WTC11 (cell line): ENCODE measurements around the gene ZNF467. TPM values are rescaled to one million over a fixed set of nuclear protein-coding genes. Genes with fewer than 3 reads are reported as not detected.

Experiments used
- ATAC-seq: fragments of 200-7000 bp; cut with Tn5 transposase; 2 replicates; pipeline ENCODE4 v1.10.0; 2021; ENCODE audit warnings: mild to moderate bottlenecking, moderate library complexity
- CTCF ChIA-PET: fragments of 300-600 bp; sonication (Branson Sonifier 250); formaldehyde crosslinking; loops from one replicate; lab custom pipeline; 2021; ENCODE audit warnings: antibody characterized with exemption; lab: Charles Lee
- POLR2A ChIA-PET: fragments of 350-600 bp; sonication (Branson Sonifier 250); formaldehyde crosslinking; loops from one replicate; lab custom pipeline; 2021; ENCODE audit warnings: antibody characterized with exemption; lab: Charles Lee
- DNase-seq: peaks from one replicate; pipeline ENCODE4 v3.0.0; 2021; ENCODE audit warnings: low spot score
- H3K27ac Mint-ChIP-seq: 2 replicates; pipeline ENCODE4 v1.8.0; 2021; ENCODE audit warnings: mixed read lengths
- H3K27me3 Mint-ChIP-seq: 2 replicates; pipeline ENCODE4 v1.8.0; 2021; ENCODE audit warnings: low read depth, mild to moderate bottlenecking, moderate library complexity, mixed read lengths
- H3K36me3 Mint-ChIP-seq: 2 replicates; pipeline ENCODE4 v1.8.0; 2021; ENCODE audit warnings: mixed read lengths
- H3K4me1 Mint-ChIP-seq: 2 replicates; pipeline ENCODE4 v1.8.0; 2022; ENCODE audit warnings: mixed read lengths
- H3K4me3 Mint-ChIP-seq: 2 replicates; pipeline ENCODE4 v1.8.0; 2021; ENCODE audit warnings: mild to moderate bottlenecking, moderate library complexity, mixed read lengths
- H3K9me3 Mint-ChIP-seq: 2 replicates; pipeline ENCODE4 v1.8.0; 2021; ENCODE audit warnings: mixed read lengths
- ATF6 ChIP-seq: sonication (generic); formaldehyde crosslinking; IDR thresholded peaks from 2 replicates; pipeline ENCODE4 v1.8.1; 2023; ENCODE audit warnings: mild to moderate bottlenecking, missing genetic modification reagents
- CREB1 ChIP-seq: sonication (generic); formaldehyde crosslinking; IDR thresholded peaks from 2 replicates; pipeline ENCODE4 v1.8.0; 2023; ENCODE audit warnings: mild to moderate bottlenecking, missing genetic modification reagents
- FOXJ3 ChIP-seq: sonication (generic); formaldehyde crosslinking; IDR thresholded peaks from 2 replicates; pipeline ENCODE4 v1.9.0; 2021; ENCODE audit warnings: missing genetic modification reagents, mild to moderate bottlenecking, borderline replicate concordance
- FOXP1 ChIP-seq: sonication (generic); formaldehyde crosslinking; IDR thresholded peaks from 2 replicates; pipeline ENCODE4 v1.8.0; 2022; ENCODE audit warnings: missing genetic modification reagents, mild to moderate bottlenecking, moderate library complexity, borderline replicate concordance
- GABPB1 ChIP-seq: sonication (generic); formaldehyde crosslinking; IDR thresholded peaks from 2 replicates; pipeline ENCODE4 v1.8.1; 2023; ENCODE audit warnings: mild to moderate bottlenecking, missing genetic modification reagents
- HMGA2 ChIP-seq: fragments of 250-450 bp; sonication (Bioruptor Pico); IDR thresholded peaks from 2 replicates; pipeline ENCODE4 v1.4.0; 2021; ENCODE audit warnings: mild to moderate bottlenecking, moderate library complexity
- IRF2 ChIP-seq: sonication (generic); formaldehyde crosslinking; IDR thresholded peaks from 2 replicates; pipeline ENCODE4 v1.8.0; 2022; ENCODE audit warnings: low read depth, missing genetic modification reagents, borderline replicate concordance
- JUN ChIP-seq: sonication (generic); formaldehyde crosslinking; IDR thresholded peaks from 2 replicates; pipeline ENCODE4 v1.8.0; 2023; ENCODE audit warnings: mild to moderate bottlenecking, missing genetic modification reagents
- NFATC4 ChIP-seq: fragments of 250-450 bp; sonication (Bioruptor Pico); IDR thresholded peaks from 2 replicates; pipeline ENCODE4 v1.9.0; 2021; ENCODE audit warnings: mild to moderate bottlenecking
- NFYB ChIP-seq: sonication (generic); formaldehyde crosslinking; conservative IDR thresholded peaks from 2 replicates; pipeline ENCODE4 v1.8.0; 2022; ENCODE audit warnings: low read depth, missing genetic modification reagents
- NR3C1 ChIP-seq: sonication (generic); formaldehyde crosslinking; conservative IDR thresholded peaks from 2 replicates; pipeline ENCODE4 v1.8.1; 2023; ENCODE audit warnings: low read depth, mild to moderate bottlenecking, missing genetic modification reagents
- OVOL2 ChIP-seq: fragments of 250-450 bp; sonication (Bioruptor Pico); IDR thresholded peaks from 2 replicates; pipeline ENCODE4 v1.9.0; 2021; ENCODE audit warnings: mild to moderate bottlenecking, borderline replicate concordance
- RELA ChIP-seq: sonication (generic); formaldehyde crosslinking; IDR thresholded peaks from 2 replicates; pipeline ENCODE4 v1.8.1; 2022; ENCODE audit warnings: missing genetic modification reagents, mild to moderate bottlenecking, borderline replicate concordance
- SMAD3 ChIP-seq: sonication (generic); formaldehyde crosslinking; IDR thresholded peaks from 2 replicates; pipeline ENCODE4 v1.8.0; 2022; ENCODE audit warnings: missing genetic modification reagents, mild to moderate bottlenecking, borderline replicate concordance
- TEAD4 ChIP-seq: sonication (generic); formaldehyde crosslinking; IDR thresholded peaks from 2 replicates; pipeline ENCODE4 v1.8.0; 2022; ENCODE audit warnings: mild to moderate bottlenecking, missing genetic modification reagents
- ZBTB21 ChIP-seq: sonication (generic); formaldehyde crosslinking; IDR thresholded peaks from 2 replicates; pipeline ENCODE4 v1.8.1; 2023; ENCODE audit warnings: mild to moderate bottlenecking, missing genetic modification reagents, borderline replicate concordance
- ZNF219 ChIP-seq: sonication (generic); formaldehyde crosslinking; IDR thresholded peaks from 2 replicates; pipeline ENCODE4 v1.8.0; 2023; ENCODE audit warnings: missing genetic modification reagents, mild to moderate bottlenecking, borderline replicate concordance
- ZNF263 ChIP-seq: sonication (generic); formaldehyde crosslinking; IDR thresholded peaks from 2 replicates; pipeline ENCODE4 v1.8.1; 2022; ENCODE audit warnings: low read depth, mild to moderate bottlenecking, moderate library complexity, missing genetic modification reagents
- ZNF317 ChIP-seq: sonication (generic); formaldehyde crosslinking; IDR thresholded peaks from 2 replicates; pipeline ENCODE4 v1.8.1; 2023; ENCODE audit warnings: low read depth, mild to moderate bottlenecking, moderate library complexity, missing genetic modification reagents, borderline replicate concordance
- ZNF396 ChIP-seq: fragments of 250-450 bp; sonication (Bioruptor Pico); IDR thresholded peaks from 2 replicates; pipeline ENCODE4 v1.8.0; 2021; ENCODE audit warnings: mild to moderate bottlenecking, moderate library complexity, borderline replicate concordance
- ZNF416 ChIP-seq: fragments of 250-450 bp; sonication (Bioruptor Pico); IDR thresholded peaks from 2 replicates; pipeline ENCODE4 v1.9.0; 2021; ENCODE audit warnings: mild to moderate bottlenecking, inconsistent platforms
- ZNF423 ChIP-seq: fragments of 250-450 bp; sonication (Bioruptor Pico); IDR thresholded peaks from 2 replicates; pipeline ENCODE4 v2.1.2; 2022; ENCODE audit warnings: mild to moderate bottlenecking, moderate library complexity
- ZNF671 ChIP-seq: fragments of 250-450 bp; sonication (Bioruptor Pico); IDR thresholded peaks from 2 replicates; pipeline ENCODE4 v1.8.0; 2021; ENCODE audit warnings: mild to moderate bottlenecking
- total RNA-seq: library from RNA; stranded (reverse); gene quantifications from 3 replicates; pipeline ENCODE4 v1.2.3, GENCODE V29; 2021
- TF ChIP-seq, protein P1 (sequence below): fragments of 250-450 bp; sonication (Bioruptor Pico); IDR thresholded peaks from 2 replicates; pipeline ENCODE4 v1.9.0; 2021; ENCODE audit warnings: moderate library complexity, mild to moderate bottlenecking, inconsistent platforms, borderline replicate concordance
- TF ChIP-seq, protein P2 (sequence below): fragments of 250-450 bp; sonication (Bioruptor Pico); conservative IDR thresholded peaks from 2 replicates; pipeline ENCODE4 v1.9.0; 2021; ENCODE audit warnings: mild to moderate bottlenecking
- TF ChIP-seq, protein P3 (sequence below): sonication (generic); formaldehyde crosslinking; IDR thresholded peaks from 2 replicates; pipeline ENCODE4 v1.8.1; 2023; ENCODE audit warnings: mild to moderate bottlenecking, missing genetic modification reagents, moderate library complexity
- TF ChIP-seq, protein P4 (sequence below): sonication (generic); formaldehyde crosslinking; IDR thresholded peaks from 2 replicates; pipeline ENCODE4 v1.8.1; 2022; ENCODE audit warnings: low read depth, missing genetic modification reagents, borderline replicate concordance

Gene ZNF467
- total RNA-seq, 1 experiment from 2014 or later = 0.70 TPM

- Mint-ChIP-seq H3K27ac (no peak overlapping the region), H3K9me3 (peaks cover 9% of the 10 kb centered on the region), H3K27me3 (peaks cover 6% of the 10 kb centered on the region), H3K4me1 (peaks cover 3% of the 10 kb centered on the region), H3K4me3 (no peak overlapping the region), H3K36me3 (no peaks in the 10 kb centered on the region)
- TF ChIP-seq ZNF263 (CRISPR knock-in tag) = no peak
- no peak for TF ChIP-seq GABPB1 (CRISPR knock-in tag)
- TF ChIP-seq JUN (CRISPR knock-in tag) = no peak
- TF ChIP-seq CREB1 (CRISPR knock-in tag) = no peak
- no peak for TF ChIP-seq ZNF219
- no peak for TF ChIP-seq ZBTB21 (CRISPR knock-in tag)
- TF ChIP-seq NFYB (CRISPR knock-in tag) = no peak
- no peak for TF ChIP-seq ZNF671 (CRISPR knock-in tag)
- TF ChIP-seq ZNF416 (CRISPR knock-in tag) = no peak
- TF ChIP-seq RELA = no peak
- TF ChIP-seq, protein P1, sequence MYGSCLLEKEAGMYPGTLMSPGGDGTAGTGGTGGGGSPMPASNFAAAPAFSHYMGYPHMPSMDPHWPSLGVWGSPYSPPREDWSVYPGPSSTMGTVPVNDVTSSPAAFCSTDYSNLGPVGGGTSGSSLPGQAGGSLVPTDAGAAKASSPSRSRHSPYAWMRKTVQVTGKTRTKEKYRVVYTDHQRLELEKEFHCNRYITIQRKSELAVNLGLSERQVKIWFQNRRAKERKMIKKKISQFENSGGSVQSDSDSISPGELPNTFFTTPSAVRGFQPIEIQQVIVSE = no peak
- TF ChIP-seq IRF2 (CRISPR knock-in tag) = no peak
- TF ChIP-seq, protein P2, sequence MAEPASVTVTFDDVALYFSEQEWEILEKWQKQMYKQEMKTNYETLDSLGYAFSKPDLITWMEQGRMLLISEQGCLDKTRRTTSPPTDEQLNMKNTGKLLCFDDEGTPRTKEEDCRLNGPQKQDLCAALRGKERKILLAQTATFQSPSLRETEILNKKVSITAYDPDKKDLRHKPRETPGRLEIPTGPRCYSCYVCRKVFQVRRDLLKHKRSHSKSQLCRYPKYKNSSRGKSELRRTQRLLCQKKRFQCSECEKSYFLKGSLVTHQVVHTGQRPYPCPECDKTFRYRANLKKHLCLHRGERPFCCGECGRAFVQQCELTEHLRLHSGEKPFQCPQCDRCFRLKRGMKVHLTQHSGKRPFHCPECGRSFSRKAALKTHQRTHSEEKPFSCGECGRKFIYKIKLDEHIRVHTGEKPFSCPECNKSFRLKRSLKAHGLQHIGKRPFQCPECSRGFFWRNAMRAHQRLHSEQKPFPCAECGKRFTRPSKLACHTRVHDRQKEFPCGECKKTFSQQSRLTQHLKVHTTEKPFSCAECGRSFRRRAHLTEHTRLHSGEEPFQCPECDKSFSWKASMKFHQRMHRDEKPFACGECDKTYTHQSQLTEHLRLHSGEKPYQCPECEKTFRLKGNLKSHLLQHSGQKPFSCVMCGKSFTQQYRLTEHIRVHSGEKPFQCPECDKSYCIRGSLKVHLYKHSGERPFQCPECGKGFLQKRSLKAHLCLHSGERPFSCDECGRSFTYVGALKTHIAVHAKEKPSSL (CRISPR knock-in tag) = no peak
- no peak for TF ChIP-seq HMGA2
- TF ChIP-seq ZNF423 = no peak
- no peak for TF ChIP-seq ZNF396 (CRISPR knock-in tag)
- TF ChIP-seq ZNF317 = no peak
- TF ChIP-seq, protein P3, sequence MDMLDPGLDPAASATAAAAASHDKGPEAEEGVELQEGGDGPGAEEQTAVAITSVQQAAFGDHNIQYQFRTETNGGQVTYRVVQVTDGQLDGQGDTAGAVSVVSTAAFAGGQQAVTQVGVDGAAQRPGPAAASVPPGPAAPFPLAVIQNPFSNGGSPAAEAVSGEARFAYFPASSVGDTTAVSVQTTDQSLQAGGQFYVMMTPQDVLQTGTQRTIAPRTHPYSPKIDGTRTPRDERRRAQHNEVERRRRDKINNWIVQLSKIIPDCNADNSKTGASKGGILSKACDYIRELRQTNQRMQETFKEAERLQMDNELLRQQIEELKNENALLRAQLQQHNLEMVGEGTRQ (CRISPR knock-in tag) = no peak
- no peak for TF ChIP-seq OVOL2 (CRISPR knock-in tag)
- ATAC-seq (no peak), DNase-seq (no peak)
- ChIA-PET POLR2A (interaction anchor here (1.1 kb wide), 1 partner anchor 13 kb away, joined by 3 read pairs; no protein-coding TSS in a partner anchor), CTCF (interaction anchor here (0.7 to 3.6 kb wide), 11 partner anchors 9 to 126 kb away, joined by 3 to 32 read pairs (median 3); no protein-coding TSS in a partner anchor)
Observed at GRCh38 chr7:149751043-149751775, 22.2 kb downstream of the ZNF467 start.

DNA sequence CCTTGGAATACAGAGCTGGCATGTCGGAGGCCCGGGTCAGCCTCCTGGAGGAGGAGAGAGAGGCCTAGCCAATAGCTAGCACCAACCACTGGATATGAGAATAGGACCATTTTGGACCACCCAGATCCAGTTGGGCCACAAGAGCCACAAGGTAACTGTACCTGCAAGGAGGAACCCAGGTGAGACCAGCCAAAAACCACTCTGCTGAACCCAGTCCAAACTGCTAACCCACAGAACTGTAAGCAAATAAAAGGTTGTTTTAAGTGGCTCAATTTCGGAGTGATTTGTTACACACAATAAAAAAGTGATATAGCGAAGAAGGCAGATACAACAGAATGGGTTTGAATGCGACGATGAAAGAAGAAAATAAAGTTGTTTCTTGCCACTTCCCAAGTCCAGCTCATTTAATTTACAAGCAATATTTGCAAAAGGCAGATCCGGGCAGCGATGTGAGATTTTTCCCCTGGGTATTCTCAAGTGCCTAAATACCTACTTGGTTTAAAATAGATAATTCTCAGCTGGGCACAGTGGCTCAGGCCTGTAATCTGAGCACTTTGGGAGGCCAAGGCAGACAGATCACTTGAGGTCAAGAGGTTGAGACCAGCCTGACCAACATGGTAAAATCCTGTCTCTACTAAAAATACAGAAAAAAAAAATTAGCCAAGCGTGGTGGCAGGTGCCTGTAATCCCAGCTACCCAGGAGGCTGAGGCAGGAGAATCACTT lies 23.1 kb downstream of the ZNF467 start:
- CTCF ChIA-PET = interaction anchor here (0.7 to 3.6 kb wide), 7 partner anchors 8 to 125 kb away, joined by 3 to 32 read pairs (median 3); no protein-coding TSS in a partner anchor
- peaks cover 9% of the 10 kb centered on the region for H3K9me3 Mint-ChIP-seq
- TF ChIP-seq NFATC4 (no peak), ZNF219 (no peak), JUN (CRISPR knock-in tag) (no peak), NR3C1 (CRISPR knock-in tag) (no peak), FOXJ3 (CRISPR knock-in tag) (no peak), TEAD4 (CRISPR knock-in tag) (no peak), SMAD3 (CRISPR knock-in tag) (no peak), FOXP1 (CRISPR knock-in tag) (no peak), ATF6 (CRISPR knock-in tag) (no peak), HMGA2 (no peak)
- TF ChIP-seq, protein P1 = no peak
- TF ChIP-seq, protein P4, sequence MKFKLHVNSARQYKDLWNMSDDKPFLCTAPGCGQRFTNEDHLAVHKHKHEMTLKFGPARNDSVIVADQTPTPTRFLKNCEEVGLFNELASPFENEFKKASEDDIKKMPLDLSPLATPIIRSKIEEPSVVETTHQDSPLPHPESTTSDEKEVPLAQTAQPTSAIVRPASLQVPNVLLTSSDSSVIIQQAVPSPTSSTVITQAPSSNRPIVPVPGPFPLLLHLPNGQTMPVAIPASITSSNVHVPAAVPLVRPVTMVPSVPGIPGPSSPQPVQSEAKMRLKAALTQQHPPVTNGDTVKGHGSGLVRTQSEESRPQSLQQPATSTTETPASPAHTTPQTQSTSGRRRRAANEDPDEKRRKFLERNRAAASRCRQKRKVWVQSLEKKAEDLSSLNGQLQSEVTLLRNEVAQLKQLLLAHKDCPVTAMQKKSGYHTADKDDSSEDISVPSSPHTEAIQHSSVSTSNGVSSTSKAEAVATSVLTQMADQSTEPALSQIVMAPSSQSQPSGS (CRISPR knock-in tag) = no peak

More for the DNA sequence above, 23.1 kb downstream of the ZNF467 start:
- H3K4me1 Mint-ChIP-seq = peaks cover 3% of the 10 kb centered on the region
- DNase-seq (no peak), ATAC-seq (no peak)
- POLR2A ChIA-PET = no interaction called here
- H3K27ac Mint-ChIP-seq = no peak overlapping the region
- H3K36me3 Mint-ChIP-seq = no peaks in the 10 kb centered on the region
- H3K4me3 Mint-ChIP-seq = no peak overlapping the region
- peaks cover 3% of the 10 kb centered on the region; the same call in 1 of the 2 replicates for H3K27me3 Mint-ChIP-seq
